Endothelial cell of umbilical vein (primary cell): ENCODE results near the gene TMCO1.

Experiments
- EZH2 ChIP-seq: IDR thresholded peaks from 2 replicates; pipeline ENCODE4 v1.6.1; 2012; ENCODE audit warnings: borderline replicate concordance, low read depth, mild to moderate bottlenecking, moderate library complexity, low read length, inconsistent platforms; ENCODE audit not compliant: severe bottlenecking
- POLR2A ChIP-seq: IDR thresholded peaks from 2 replicates; pipeline ENCODE4 v1.6.1; 2012; ENCODE audit warnings: low read depth, mild to moderate bottlenecking, control low read depth, low read length

GRCh38 chr1:165697491-165697880 lies 71.2 kb downstream of the TMCO1 start:
- TF ChIP-seq EZH2 (no peak), POLR2A (no peak)
